Coronary artery (tissue), 2 donors: ENCODE results near the gene GATM.

ENCODE experiments used
- DNase-seq: peaks from one replicate; pipeline ENCODE4 v3.0.0-alpha.2; 2017; ENCODE audit warnings: low spot score
- H3K27ac ChIP-seq, 2 donors: fragments of 200-600 bp; sonication (generic); one replicate each; pipeline ENCODE4 v1.5.1; 2016 to 2019
- H3K4me3 ChIP-seq: fragments of 200-600 bp; sonication (generic); 2 replicates; pipeline ENCODE4 v1.5.1; 2016; ENCODE audit warnings: mild to moderate bottlenecking, moderate library complexity
- CTCF ChIP-seq: fragments of 200-600 bp; sonication (generic); IDR thresholded peaks from one replicate; pipeline ENCODE4 v1.5.1; 2019; ENCODE audit warnings: antibody characterized with exemption

GATM gene

GRCh38 chr15:45378149-45378912 is at the start of gene GATM:
GATM (minus strand) TSS chr15:45378544; CDS start chr15:45378453, 91 bp downstream.
- TF ChIP-seq CTCF, result peak; percentile 11
- Histone ChIP-seq H3K27ac (peak within 1 kb of the TSS; percentile 81 to 91), H3K4me3 (peak within 1 kb of the TSS; percentile 80)
- peak; percentile 90 for DNase-seq

- no peak overlapping the region for H3K27ac ChIP-seq
- no peak for TF ChIP-seq CTCF
- no peak overlapping the region for H3K4me3 ChIP-seq
- DNase-seq, result no peak
These were observed 48.7 kb upstream of the GATM start for GRCh38 chr15:45427085-45427484.

- no peak overlapping the region for H3K4me3 ChIP-seq
- no peak for DNase-seq
- TF ChIP-seq CTCF, result no peak
- H3K27ac ChIP-seq, result no peak overlapping the region
These were observed 46.8 kb upstream of the GATM start for GRCh38 chr15:45425135-45425534.

- no peak overlapping the region for H3K4me3 ChIP-seq
- H3K27ac ChIP-seq, result no peak overlapping the region
- no peak for TF ChIP-seq CTCF
- no peak for DNase-seq
These were observed 46.1 kb upstream of the GATM start for GRCh38 chr15:45424429-45424828.

- no peak for TF ChIP-seq CTCF
- DNase-seq, result no peak
- H3K27ac ChIP-seq, result no peak overlapping the region
- no peak overlapping the region for H3K4me3 ChIP-seq
These were observed 39.1 kb upstream of the GATM start for GRCh38 chr15:45417303-45417950.

- Histone ChIP-seq H3K27ac (no peak overlapping the region), H3K4me3 (no peak overlapping the region)
- no peak for DNase-seq
- no peak for TF ChIP-seq CTCF
These were observed 36.0 kb upstream of the GATM start for GRCh38 chr15:45414215-45414885.
